HUDEP-2 (cell line): ENCODE results near the gene FPR2.
A peak's percentile ranks its signal among the peaks of the same experiment; 100 is the strongest.
"Not testable (repeated sequence)": the region's sequence is repeated elsewhere in the genome, so short reads cannot be mapped to it uniquely, and the experiment has no call there.

Experiments
- DNase-seq, 76 experiments: peaks; one replicate each; lab custom pipeline; 2025; ENCODE audit not compliant: unreplicated experiment in 76 of 76; lab: John Stamatoyannopoulos, UW

The FPR2 gene

DNA sequence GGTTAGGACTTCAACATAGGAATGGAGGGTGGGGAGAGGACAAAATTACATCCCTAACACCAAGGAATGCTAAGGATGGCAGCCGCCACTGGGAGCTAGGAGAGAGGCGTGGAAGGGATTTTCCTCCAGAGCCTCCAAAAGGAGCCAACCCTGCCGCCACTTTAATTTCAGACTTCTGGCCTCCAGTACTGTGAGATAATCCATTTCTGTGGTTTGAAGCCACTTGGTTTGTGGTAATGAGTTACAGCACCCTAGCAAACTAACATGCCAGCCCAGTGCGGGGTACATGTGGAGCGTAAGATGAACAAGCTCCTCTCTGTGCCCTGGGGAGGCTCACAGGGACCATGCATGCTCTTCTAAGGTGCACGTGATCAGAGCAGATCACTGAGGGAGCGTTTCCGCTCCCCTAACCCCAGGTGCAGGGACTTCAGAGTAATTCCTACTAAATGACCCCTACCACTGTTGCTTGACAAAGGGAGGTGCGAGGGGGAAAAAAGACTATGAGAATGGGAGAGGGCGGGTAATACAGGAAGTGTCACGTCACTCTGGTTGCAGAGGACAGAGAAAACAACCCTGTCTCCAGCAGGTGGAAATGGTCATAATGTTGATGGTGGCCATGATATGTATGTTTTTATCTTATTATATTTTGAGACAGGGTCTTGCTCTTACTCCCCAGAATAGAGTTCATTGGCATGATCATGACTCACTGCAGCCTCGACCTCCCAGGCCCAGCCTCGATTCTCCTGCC, 21.3 kb upstream of the FPR2 start:
- DNase-seq = no peak

DNA sequence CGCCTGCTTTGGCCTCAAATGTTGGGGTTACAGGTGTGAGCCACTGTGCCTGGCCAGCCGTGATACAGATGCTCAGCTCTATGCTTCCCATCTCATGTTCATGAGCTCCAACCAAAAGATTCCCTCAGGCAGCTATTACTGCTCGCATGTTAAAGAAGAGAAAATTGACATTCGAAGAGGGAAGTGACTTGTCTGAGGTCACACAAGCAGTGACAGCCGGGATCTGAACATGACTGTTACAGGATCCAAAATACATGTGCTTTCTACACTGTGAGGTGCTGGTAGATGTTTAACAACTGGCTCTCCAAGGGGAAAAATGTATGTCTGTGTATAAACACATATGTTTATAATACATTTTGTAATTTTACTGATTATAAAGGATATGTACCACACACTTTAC, 20.6 kb upstream of the FPR2 start:
- no peak for DNase-seq

DNA sequence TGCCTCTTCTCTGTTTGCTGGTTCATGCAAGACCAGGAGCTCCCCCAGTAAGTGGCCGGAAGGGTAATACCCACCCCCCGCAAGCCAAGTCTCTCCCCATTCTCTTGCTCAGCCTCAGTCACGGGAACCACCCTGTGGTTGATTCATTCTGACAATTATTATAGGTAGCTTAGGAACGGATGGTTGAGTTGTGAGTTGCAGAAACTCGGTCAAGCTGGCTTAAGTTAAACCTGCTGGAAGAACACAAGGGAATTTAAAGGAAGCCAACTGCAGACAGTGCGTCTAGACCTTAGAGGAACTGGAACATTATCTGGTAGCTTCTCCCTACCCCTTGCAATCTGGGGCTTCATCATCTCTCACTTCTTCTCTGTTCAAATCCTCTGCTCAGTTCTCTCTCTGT, 18.2 kb upstream of the FPR2 start:
- DNase-seq = no peak

DNA sequence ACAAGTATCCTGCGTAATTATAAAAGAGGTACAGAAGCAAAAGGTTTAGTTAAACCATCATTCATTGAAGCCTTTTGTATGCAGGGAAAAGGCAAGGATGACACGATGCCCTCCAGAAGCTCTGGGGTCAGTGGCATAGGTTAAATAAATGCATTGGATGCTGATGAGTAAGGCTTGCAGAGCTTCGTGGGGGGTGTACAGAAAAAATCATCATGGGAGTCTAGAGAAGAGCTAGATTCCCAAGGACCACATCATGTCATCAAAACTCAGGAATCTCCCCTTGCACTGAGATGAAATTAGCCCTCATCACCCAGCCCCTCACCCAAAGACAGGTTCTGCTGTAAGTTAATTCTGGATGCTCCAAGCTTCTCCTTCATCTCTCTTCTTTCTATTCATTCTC, 17.6 kb upstream of the FPR2 start:
- no peak for DNase-seq

DNA sequence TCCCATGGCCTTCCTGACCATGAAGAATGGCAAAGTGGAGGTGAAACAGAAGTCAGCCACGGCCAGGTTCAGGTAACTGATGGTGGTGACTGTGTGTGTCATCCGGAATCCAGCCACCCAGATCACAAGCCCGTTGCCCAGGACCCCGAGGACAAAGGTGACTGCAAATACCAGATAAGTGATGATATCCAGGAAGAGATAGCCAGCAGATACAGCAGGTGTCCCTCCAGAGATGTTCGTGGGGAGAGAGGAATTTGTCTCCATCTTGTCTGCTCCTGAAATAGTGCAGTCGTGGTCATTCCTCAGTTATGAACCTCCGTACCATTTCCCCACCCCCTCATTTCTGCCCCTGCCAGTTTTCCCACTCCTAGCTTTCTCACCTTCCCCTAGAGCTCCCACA, 14.2 kb upstream of the FPR2 start:
- no peak for DNase-seq

DNA sequence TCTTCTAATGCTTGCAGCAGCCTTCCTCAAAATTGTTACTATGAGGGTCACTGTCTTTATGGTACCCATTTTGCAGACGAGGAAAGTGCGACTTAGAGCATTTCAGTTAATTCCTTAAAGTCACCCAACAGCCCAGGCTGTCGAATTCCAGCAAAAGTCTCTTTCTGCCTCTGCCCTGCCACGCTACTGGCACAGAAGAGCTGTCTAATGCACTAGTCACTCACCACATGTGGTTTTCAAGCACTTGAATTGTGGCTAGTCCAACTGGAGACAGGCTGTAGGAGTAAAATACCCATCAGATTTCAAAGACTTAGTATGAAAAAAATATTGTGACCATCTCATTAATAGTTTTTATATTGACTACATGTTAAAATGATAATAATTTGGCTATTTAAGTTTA, 11.0 kb upstream of the FPR2 start:
- DNase-seq = no peak

DNA sequence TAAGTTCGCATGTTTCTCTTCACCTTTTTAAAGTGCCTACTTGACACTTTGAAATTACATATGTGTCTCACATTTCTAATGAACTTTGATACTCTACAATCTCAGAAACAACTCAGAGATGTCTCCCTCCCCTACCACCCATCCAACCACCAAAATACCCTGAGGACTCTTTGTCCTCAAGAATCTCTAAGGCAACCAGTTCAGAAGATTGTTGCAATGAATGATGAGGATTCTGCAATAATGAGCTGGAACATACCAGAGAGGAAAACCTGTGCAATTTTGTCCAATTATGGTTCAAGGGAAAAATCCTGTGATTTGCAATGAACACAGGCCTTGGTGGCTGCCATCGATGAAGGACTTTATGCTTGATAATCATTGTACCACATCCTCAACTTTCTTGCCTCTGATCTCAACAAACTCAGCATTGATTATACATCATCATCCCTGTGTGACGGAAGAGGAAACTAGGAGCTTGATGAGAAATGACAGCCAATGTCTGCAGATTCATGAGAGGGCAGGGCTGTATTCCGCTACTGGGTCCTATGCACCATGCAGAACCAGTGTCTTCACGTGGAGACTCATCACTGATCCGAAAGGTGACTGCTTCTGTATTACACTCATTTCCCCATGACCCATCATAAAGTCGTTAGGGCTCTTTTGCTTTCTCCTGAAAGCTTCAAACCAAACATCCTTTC, 10.4 kb upstream of the FPR2 start:
- no peak for DNase-seq

DNA sequence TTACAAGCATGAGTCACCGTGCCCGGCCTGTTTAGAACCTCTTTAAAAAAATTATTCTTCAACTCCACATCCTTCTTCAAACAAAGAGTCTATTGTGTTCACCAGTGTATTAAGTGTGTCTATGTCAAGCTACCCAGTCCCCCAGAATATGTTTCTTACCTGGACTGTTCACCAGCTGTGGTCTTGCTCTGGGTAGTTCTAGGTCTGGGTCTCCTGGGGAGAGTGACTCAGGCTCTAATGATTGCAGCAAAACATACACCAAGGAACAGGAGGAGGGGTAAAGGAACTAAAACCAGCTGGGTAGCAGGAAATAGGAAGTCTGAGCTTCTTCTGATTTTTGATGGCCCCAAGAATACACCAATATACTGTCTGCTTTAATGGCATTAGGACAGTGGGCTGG, 9.3 kb upstream of the FPR2 start, which contains the start of gene FPR1:
Gene FPR1 (minus strand): TSS at position 224 of the 400 bp plus-strand sequence. CDS start 4,884 bp downstream, outside the sequence.
- DNase-seq = no peak

DNA sequence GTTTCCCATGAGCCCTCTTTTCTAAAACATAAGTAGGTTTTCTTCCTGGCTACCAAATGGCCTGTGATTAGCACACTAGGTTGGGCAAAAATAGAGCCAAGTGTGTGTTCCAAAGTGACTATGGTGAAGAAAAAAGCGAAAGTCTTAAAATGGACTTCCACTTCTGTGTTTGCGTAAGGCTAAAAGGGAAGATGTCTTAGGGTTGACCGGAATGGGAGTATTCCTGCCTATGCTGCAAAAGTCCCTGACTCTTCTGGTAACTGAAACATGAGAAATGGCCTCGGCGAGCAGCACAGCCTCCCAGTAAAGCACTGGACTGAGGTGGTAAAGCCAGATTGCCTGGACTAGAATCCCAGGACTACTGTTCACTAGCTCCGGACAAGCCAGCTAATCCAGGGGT, 6.9 kb upstream of the FPR2 start:
- DNase-seq = no peak

DNA sequence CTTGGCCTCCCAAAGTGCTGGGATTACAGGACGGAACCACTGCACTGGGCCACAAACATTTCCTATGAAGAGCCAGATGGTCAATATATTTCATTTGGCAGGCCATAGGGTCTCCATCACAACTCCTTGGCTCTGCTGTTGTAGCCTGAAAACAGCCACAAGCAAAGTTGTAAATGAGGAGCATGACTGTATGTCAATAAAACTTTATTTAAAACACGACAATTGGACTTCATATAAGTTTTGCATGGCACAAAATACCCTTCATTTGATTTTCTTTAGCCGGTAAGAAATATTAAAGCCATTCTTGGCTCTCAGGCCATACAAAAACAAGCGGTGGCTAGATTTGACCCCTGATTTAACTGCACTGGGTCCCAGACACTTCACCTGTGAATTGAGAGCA, 6.2 kb upstream of the FPR2 start:
- no peak for DNase-seq

DNA sequence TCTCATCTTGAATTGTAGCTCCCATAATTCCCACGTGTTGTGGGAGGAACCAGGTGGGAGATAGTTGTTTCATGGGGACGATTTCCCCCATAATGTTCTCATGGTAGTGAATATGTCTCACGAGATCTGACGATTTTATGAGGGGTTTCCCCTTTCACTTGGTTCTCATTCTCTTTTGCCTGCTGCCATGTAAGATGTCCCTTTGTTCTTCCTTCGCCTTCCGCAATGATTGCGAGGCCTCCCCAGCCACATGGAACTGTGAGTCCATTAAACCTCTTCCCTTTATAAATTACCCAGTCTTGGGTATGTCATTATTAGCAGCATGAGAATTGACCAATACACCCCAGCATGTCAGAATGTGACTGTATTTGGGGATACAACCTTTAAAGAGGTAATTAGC, 5.4 kb upstream of the FPR2 start:
- no peak for DNase-seq

DNA sequence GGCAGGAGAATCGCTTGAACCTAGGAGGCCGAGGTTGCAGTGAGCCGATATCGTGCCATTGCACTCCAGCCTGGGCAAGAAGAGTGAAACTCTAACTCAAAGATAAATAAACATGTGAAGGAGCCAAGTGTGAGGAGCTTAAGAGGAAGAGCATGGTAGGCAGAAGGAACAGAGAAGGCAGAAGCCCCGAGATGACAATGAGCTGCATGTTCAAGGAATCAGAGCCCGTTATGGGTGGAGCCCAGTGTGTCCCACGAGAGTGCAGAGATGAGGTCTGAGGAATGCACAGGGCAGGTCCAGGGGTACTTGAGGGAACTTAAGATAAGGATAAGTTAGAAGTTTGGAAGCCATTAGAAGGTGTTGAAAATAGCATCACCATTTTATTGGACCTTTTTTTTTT, 716 bp downstream of the FPR2 start:
- no peak for DNase-seq

DNA sequence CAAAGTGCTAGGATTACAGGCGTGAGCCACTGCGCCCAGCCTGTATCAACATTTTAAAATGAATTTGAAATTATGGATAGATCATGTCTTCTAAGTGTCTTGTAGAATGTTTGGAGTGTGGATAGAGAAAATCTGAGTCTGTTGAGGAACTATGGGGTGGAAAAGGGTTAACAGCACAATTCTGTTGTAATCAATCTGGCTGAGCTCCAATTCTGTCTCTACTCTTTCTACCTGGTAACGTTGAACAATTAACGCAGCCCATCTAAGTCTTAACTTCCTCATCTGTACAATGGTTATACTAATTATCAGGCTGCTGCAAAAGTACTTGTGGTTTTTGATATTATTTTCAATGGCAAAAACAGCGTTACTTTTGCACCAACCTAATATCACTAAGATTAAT, 4.1 kb downstream of the FPR2 start:
- no peak for DNase-seq

DNA sequence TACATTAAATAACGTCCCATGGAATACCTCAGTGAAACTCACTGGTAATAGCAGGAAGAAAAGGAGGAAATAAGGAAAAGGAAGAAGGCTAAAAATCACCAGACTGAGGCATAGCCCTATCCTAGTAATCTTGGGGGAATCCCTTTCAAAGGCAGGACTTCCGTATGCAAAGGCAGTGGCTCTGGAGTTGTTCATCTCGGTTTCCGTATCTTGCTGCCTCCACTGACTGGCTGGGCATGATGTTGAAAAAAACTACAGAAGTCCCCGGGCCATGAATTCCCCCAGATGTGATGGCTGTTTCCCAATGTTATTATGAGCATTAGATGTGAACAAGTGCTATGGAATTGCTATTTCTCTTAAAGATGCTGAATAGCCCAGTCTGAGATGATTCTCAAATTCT, 5.5 kb downstream of the FPR2 start:
- DNase-seq = no peak

DNA sequence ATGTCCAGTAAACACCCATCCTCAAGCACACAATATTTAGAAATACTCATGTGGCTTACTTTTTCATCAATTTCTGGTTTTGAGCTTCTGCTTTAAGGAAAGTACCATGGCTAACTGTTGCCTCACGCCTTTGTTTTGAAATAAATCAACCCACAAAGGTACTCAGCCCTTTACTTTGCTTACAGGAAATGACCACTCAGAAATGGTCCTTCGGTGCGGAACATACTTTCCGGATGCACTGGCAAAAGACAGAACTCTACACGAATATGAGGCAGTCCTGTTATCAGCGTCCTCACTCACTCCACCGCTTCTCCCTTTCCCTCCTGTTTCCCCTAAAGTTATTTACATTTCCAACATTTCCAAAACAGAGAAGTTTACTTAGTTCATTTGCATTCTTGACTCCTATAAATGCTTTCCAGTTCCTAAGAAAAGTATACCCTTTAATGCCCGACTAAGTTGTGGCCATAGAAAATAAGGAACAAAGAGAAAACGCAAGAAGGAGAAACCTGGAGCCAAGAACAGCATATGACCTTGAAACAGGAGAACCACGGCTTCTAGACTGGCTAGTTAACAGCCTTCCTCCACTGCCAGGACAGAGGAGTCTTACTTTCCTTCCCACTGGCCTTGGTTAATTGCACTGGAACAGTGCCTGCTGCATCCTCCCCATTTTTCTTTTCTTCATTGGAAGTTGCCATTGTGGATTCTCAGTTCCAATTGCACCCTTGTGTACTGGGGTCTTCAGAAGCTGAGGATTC, 10.6 kb downstream of the FPR2 start:
- no peak for DNase-seq

DNA sequence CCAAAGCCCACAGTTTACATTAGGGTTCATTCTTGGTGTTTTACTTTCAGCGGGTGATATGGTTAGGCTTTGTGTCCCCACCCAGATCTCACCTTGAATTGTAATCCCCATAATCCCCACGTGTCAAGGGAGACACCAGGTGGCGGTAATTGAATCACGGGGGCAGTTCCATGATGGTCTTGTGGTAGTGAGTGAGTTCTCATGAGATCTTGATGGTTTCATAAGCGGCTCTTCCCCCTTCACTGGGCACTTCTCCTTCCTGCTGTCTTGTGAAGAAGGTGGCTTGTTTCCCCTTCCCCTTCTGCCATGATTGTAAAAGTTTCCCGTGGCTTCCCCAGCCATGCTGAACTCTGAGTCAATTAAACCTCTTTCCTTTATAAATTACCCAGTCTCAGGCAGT, 12.0 kb downstream of the FPR2 start:
- no peak for DNase-seq

DNA sequence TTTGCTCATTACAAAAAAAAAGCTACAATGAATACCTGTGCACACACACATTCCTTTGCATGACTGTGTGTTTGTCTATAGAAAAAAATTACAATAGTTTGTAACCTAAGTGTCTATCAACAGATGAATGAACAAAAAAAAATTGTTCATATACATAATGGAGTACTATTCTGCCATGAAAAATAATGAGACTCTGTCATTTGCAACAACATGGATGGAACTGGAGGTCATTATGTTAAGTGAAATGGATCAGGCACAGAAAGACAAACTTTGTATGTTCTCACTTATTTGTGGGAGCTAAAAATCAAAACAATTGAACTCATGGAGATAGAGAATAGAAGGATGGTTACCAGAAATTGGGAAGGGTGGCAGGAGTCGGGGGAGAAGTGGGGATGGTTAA, 15.6 kb downstream of the FPR2 start:
- not testable (repeated sequence) for DNase-seq

DNA sequence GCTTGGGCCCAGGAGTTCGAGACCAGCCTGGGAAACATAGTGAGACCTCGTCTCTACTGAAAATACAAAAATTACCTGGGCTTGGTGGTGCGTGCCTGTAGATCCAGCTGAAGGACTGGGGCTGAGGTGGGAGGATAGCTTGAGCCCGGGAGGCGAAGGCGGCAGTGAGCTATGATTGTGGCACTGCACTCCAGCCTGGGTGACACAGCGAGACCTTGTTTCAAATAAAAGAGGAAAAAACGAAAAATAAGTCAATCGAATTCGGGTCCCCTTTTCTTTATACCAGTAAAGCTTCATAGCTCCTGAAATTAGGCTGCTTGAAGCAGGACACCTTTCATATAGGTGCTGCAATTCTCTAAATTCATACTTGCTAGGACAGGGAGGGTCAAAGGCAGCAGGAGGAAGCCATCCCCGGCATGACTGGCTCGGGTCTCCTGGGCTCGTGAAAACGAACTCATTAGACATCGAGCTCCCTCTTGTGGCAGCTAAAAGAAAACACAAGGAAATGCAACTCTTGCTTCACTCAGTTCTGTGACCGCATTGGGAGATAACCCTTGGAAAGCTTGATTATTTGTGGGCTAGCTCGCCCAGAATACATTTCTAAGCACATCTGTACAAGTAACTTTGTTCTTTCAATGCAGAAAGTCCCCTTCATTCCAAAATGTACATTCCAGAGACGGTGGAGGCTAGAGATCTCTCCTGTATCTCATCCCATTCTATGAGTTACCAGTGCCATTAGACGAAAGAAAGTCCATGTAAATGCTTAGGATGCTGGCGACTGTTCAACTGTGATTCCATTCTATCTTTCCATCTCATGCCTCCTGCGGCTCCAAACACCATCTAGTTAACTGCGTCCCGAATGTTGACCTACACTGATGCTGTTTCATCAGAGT, 16.8 kb downstream of the FPR2 start:
- DNase-seq = peak in 68 of 76 experiments; percentile 13 to 87 (median 52)

DNA sequence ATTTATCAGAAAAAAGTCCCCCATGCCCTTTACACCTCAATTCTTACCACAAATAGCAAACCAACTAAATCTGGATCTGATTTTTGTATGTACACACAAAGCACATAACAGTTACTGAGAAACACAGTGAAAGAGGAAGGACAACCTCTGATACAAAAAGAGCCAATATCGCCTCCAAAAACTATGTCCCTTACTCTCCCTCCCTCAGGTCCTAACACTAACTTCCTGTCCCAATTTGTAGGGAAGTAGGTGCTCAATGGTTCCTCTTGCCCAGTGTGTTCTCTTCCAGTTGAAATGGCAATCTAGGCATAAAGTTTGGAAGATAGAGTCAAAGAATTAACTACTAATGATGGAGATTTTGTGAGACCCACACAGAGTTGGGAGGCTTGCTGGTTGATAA, 18.2 kb downstream of the FPR2 start:
- DNase-seq = no peak

DNA sequence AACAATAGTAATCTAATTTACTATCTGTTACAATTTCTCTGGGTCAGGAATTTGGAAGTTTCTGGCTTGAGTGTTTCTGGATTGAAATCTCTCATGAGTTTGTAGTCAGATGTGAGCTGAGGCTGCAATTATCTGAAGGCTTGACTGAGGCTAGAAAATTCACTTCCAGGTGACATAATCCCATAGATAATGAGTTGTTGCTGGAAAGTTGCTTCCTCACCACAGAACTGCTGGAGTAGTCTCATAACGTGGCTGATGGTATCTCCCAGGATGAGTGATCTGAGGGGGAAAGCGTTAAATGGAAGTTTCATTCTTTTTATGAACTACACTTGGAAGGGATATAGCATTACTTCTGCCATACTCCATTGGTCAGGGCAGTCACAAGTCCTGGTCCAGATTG, 18.7 kb downstream of the FPR2 start:
- DNase-seq = no peak

DNA sequence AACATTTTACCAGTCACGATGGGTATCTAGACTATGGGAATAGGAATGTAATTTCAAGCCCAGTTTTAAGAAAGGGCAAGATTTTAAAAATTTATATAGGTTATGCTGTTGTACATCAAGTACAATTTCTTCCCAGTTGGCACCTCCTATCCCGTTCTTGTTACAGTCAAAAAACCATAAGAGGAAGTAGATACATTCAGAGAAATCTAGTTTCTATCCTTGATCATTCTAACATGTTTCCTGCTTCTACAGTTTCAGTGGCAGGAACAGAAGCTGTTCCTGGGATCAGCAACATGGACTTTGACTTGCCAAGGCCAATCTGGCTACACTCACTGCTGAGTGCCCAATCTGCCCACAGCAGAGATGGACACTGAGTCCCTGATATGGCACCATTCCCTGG, 19.3 kb downstream of the FPR2 start:
- DNase-seq = no peak
